ENCODE measurements around the gene SOX6. TPM values are rescaled to one million over a fixed set of nuclear protein-coding genes. Genes with fewer than 3 reads are reported as not detected.

The SOX6 gene
- polyA plus RNA-seq, 1 donor (not counting 4 experiments of a cell fraction or from before 2014, with no cell fraction given), result 6.0 TPM

DNA sequence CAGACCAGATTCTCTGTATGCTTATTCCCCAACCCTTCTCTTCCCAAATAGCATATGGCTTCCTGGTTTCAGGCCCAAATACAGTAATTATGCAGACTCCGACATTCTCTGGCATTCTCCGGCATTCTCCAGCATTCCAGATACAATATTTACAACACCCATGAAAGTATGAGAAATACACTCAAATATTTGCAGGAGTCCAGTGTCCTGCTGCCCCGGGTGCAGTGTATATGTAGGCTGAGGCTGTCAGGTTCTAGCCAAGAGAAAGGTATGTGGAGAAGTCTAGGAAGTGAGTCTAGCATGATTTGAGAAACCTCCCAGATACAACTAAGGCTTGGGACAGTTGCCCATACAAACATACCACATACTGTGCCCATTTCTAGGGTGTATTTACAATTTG is 160.7 kb downstream of the SOX6 start:
- no peaks in the 10 kb centered on the region for H3K27me3 ChIP-seq (ENCODE audit: control insufficient read depth, extremely low read depth, insufficient read depth, low read length)
- dilution Hi-C loops (cut with MboI; ENCODE audit: extremely low pct_ligation_motif_present, low sequenced_read_pairs), result no loop called here
- H3K27ac ChIP-seq (ENCODE audit: control insufficient read depth, insufficient read depth, low read length), result no peak overlapping the region
- H3K4me1 ChIP-seq (ENCODE audit: control insufficient read depth, extremely low read depth, insufficient read depth, low read length), result no peaks in the 10 kb centered on the region
- no peak overlapping the region for H3K4me2 ChIP-seq (ENCODE audit: control insufficient read depth, extremely low read depth, insufficient read depth, low read depth, low read length)
- no peak overlapping the region for H3K9ac ChIP-seq (ENCODE audit: control insufficient read depth, extremely low read depth, insufficient read depth, low read length)
- H3K36me3 ChIP-seq (ENCODE audit: control insufficient read depth in 2 of 2, extremely low read depth in 1 of 2, insufficient read depth in 2 of 2, low read length in 2 of 2), result no peaks in the 10 kb centered on the region
- no peaks in the 10 kb centered on the region for H3K79me2 ChIP-seq (ENCODE audit: control insufficient read depth, insufficient read depth, low read length)
- no peaks in the 10 kb centered on the region for H3K9me1 ChIP-seq (ENCODE audit: control insufficient read depth, extremely low read depth, insufficient read depth, low read length)
- TF ChIP-seq EZH2 (IDR thresholded peaks at IDR 0.05; ENCODE audit: low read length), result no peak
- TF ChIP-seq, protein P1, sequence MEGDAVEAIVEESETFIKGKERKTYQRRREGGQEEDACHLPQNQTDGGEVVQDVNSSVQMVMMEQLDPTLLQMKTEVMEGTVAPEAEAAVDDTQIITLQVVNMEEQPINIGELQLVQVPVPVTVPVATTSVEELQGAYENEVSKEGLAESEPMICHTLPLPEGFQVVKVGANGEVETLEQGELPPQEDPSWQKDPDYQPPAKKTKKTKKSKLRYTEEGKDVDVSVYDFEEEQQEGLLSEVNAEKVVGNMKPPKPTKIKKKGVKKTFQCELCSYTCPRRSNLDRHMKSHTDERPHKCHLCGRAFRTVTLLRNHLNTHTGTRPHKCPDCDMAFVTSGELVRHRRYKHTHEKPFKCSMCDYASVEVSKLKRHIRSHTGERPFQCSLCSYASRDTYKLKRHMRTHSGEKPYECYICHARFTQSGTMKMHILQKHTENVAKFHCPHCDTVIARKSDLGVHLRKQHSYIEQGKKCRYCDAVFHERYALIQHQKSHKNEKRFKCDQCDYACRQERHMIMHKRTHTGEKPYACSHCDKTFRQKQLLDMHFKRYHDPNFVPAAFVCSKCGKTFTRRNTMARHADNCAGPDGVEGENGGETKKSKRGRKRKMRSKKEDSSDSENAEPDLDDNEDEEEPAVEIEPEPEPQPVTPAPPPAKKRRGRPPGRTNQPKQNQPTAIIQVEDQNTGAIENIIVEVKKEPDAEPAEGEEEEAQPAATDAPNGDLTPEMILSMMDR (optimal IDR thresholded peaks at IDR 0.05 in 1 of 3, IDR thresholded peaks at IDR 0.05 in 1 of 3, conservative IDR thresholded peaks at IDR 0.05 in 1 of 3; ENCODE audit: extremely low read depth in 1 of 3, insufficient read depth in 2 of 3, low read length in 3 of 3), result no peak
- DNase-seq (ENCODE audit: low read depth, low spot score) (no peak), FAIRE-seq (no peak)
- H2AFZ ChIP-seq (ENCODE audit: control insufficient read depth, low read length), result no peak overlapping the region
- no peak overlapping the region for H3K4me3 ChIP-seq (ENCODE audit: control insufficient read depth in 2 of 3, extremely low read depth in 1 of 3, insufficient read depth in 2 of 3, low read depth in 1 of 3, low read length in 3 of 3)
- H3K9me3 ChIP-seq (ENCODE audit: control insufficient read depth, low read depth, low read length), result no peaks in the 10 kb centered on the region
- no peaks in the 10 kb centered on the region for H4K20me1 ChIP-seq (ENCODE audit: control insufficient read depth, extremely low read depth, insufficient read depth, low read length)

GRCh38 chr11:16194566-16194965 is 161.8 kb downstream of the SOX6 start:
- no peaks in the 10 kb centered on the region for H4K20me1 ChIP-seq (ENCODE audit: control insufficient read depth, extremely low read depth, insufficient read depth, low read length)
- no peaks in the 10 kb centered on the region for H3K79me2 ChIP-seq (ENCODE audit: control insufficient read depth, insufficient read depth, low read length)
- H3K9ac ChIP-seq (ENCODE audit: control insufficient read depth, extremely low read depth, insufficient read depth, low read length), result no peak overlapping the region
- H2AFZ ChIP-seq (ENCODE audit: control insufficient read depth, low read length), result no peak overlapping the region
- no peaks in the 10 kb centered on the region for H3K9me3 ChIP-seq (ENCODE audit: control insufficient read depth, low read depth, low read length)
- no peak for TF ChIP-seq EZH2 (IDR thresholded peaks at IDR 0.05; ENCODE audit: low read length)
- TF ChIP-seq, protein P1 (optimal IDR thresholded peaks at IDR 0.05 in 1 of 3, IDR thresholded peaks at IDR 0.05 in 1 of 3, conservative IDR thresholded peaks at IDR 0.05 in 1 of 3; ENCODE audit: extremely low read depth in 1 of 3, insufficient read depth in 2 of 3, low read length in 3 of 3), result no peak
- H3K27me3 ChIP-seq (ENCODE audit: control insufficient read depth, extremely low read depth, insufficient read depth, low read length), result no peaks in the 10 kb centered on the region
- H3K4me1 ChIP-seq (ENCODE audit: control insufficient read depth, extremely low read depth, insufficient read depth, low read length), result no peaks in the 10 kb centered on the region
- H3K9me1 ChIP-seq (ENCODE audit: control insufficient read depth, extremely low read depth, insufficient read depth, low read length), result no peaks in the 10 kb centered on the region
- dilution Hi-C loops (cut with MboI; ENCODE audit: extremely low pct_ligation_motif_present, low sequenced_read_pairs), result no loop called here
- no peak for FAIRE-seq
- H3K4me3 ChIP-seq (ENCODE audit: control insufficient read depth in 2 of 3, extremely low read depth in 1 of 3, insufficient read depth in 2 of 3, low read depth in 1 of 3, low read length in 3 of 3), result no peak overlapping the region
- H3K27ac ChIP-seq (ENCODE audit: control insufficient read depth, insufficient read depth, low read length), result no peak overlapping the region
- no peak overlapping the region for H3K4me2 ChIP-seq (ENCODE audit: control insufficient read depth, extremely low read depth, insufficient read depth, low read depth, low read length)
- no peaks in the 10 kb centered on the region for H3K36me3 ChIP-seq (ENCODE audit: control insufficient read depth in 2 of 2, extremely low read depth in 1 of 2, insufficient read depth in 2 of 2, low read length in 2 of 2)
- no peak for DNase-seq (ENCODE audit: low read depth, low spot score)

Measured in keratinocyte (primary cell).